Measurements from ENCODE around the gene WNT7B.

WNT7B gene

DNA sequence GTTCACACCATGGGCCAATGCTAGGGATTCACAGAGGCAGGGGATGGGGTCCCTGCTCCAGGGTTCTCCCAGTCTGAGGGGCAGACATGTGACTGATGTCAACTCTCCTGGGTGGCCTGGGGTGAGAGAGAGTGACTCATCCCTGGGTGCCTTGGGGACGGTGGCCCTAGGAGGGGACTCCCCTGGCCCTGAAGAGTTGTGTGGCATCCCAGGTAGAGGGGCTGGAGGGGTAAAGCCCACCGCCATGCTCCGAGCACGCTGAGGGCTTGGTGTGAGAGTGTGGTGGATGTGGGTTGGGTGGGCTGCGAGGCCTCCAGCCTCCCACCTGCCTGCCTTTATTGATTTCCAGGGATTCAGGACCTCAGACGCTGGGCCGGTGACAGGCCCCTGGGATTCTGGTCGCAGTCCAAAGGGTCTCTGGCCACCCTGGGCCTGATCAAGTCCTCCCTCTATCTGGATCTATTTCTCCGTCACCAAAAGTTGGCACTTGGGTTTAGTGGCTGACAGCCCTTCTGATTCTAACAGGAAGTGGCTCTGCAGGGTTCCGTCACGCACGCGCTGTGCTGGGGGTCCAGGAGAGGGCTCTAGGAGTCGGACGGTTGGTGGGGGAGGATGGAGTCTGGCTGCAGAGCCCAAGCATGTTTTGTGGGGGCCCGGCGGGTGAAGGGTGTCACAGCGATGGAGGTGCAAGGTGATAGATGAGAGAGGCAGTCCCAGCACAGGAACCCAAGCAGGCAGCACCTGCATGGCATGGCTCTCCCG, 27.3 kb upstream of the WNT7B start:
- no peak for DNase-seq (ENCODE audit: low read depth, low spot score)
- Histone ChIP-seq H3K27ac (peak overlapping the region; percentile 14; the same call in 1 of the 2 replicates), H3K9me3 (ENCODE audit: low read depth, low read length) (no peaks in the 10 kb centered on the region), H3K36me3 (ENCODE audit: insufficient read depth, low read length) (no peaks in the 10 kb centered on the region), H3K9ac (ENCODE audit: insufficient read length) (peak overlapping the region; percentile 23), H3K4me3 (peak overlapping the region; percentile 39)
- TF ChIP-seq EZH2 (IDR thresholded peaks at IDR 0.05) (no peak), FOXP2 (optimal IDR thresholded peaks at IDR 0.05; ENCODE audit: control extremely low read depth, extremely low read length, insufficient read depth) (no peak), POLR2AphosphoS5 (IDR thresholded peaks at IDR 0.05; ENCODE audit: borderline replicate concordance, low read depth, low read length) (no peak)

DNA sequence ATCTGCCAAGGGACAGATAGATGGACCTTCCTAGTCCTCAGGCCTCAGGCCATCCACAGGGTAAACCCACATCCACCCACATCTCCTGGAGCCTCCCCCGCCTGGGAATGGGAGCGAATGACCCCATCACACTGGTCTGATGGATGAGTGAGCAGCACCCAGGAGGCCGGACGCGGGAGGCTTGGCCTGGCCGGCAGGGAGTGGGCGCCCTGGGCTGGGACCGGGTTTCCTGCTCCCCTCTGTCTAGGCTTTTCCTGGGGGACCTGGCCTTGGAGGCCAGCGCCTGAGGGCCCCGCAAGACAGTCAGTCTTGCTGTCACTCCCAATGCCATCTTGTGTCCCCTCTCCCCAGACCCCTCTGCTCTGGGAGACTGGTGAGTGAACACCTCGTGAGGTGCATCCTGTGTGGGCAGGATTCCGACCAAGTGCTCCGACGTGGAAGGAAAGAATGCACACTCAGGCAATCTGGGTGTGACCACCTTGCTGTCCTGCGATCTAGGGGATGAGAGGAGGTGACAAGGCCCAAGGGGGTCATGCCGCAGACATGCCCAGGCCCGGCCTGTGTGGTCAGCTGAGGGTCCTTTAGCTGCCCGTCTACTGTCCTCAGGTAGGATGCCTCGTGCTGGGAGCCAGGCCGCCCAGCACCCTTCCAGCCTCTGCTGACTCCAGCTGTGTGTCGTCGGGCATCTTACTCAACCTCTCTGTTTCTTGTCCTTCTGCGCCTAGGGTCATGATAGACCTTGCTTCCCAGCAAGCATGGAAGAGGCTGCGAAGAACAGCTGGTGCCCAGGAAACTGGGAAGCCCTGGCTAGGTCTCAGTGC, 26.5 kb upstream of the WNT7B start:
- TF ChIP-seq EZH2 (IDR thresholded peaks at IDR 0.05) (no peak), POLR2AphosphoS5 (IDR thresholded peaks at IDR 0.05; ENCODE audit: borderline replicate concordance, low read depth, low read length) (no peak), FOXP2 (optimal IDR thresholded peaks at IDR 0.05; ENCODE audit: control extremely low read depth, extremely low read length, insufficient read depth) (no peak)
- Histone ChIP-seq H3K4me3 (no peak overlapping the region), H3K27ac (no peak overlapping the region), H3K36me3 (ENCODE audit: insufficient read depth, low read length) (no peaks in the 10 kb centered on the region), H3K9me3 (ENCODE audit: low read depth, low read length) (no peaks in the 10 kb centered on the region), H3K9ac (ENCODE audit: insufficient read length) (no peak overlapping the region)
- DNase-seq (ENCODE audit: low read depth, low spot score) = no peak

DNA sequence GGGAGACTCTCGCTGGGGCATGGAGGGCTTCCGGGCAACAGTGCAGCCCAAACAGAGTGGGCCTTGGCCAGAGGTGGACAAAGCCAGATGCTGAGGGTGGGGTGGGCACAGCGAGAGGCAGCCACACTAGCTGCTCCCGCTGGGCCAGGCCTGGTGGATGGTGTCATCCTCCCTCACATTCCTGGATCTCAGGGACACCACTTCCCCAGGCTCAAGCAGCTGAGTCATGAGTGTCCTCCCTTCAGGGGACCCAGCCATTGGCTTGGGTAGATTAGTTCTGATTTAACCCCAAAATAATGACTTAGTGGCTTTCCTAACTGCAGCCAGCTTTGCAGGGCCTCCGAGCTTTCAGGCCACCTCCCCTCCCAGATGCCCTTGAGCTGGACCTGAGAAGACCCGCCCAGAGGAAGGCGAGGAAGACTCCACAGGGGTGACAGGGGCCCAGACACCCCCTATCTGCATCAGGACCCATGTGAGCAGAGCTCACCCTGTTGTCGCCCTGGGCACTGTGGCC, 25.9 kb upstream of the WNT7B start:
- Histone ChIP-seq H3K9ac (ENCODE audit: insufficient read length) (no peak overlapping the region), H3K36me3 (ENCODE audit: insufficient read depth, low read length) (no peaks in the 10 kb centered on the region), H3K4me3 (no peak overlapping the region), H3K9me3 (ENCODE audit: low read depth, low read length) (no peaks in the 10 kb centered on the region), H3K27ac (no peak overlapping the region)
- TF ChIP-seq POLR2AphosphoS5 (IDR thresholded peaks at IDR 0.05; ENCODE audit: borderline replicate concordance, low read depth, low read length) (no peak), FOXP2 (optimal IDR thresholded peaks at IDR 0.05; ENCODE audit: control extremely low read depth, extremely low read length, insufficient read depth) (no peak), EZH2 (IDR thresholded peaks at IDR 0.05) (no peak)
- DNase-seq (ENCODE audit: low read depth, low spot score) = no peak

DNA sequence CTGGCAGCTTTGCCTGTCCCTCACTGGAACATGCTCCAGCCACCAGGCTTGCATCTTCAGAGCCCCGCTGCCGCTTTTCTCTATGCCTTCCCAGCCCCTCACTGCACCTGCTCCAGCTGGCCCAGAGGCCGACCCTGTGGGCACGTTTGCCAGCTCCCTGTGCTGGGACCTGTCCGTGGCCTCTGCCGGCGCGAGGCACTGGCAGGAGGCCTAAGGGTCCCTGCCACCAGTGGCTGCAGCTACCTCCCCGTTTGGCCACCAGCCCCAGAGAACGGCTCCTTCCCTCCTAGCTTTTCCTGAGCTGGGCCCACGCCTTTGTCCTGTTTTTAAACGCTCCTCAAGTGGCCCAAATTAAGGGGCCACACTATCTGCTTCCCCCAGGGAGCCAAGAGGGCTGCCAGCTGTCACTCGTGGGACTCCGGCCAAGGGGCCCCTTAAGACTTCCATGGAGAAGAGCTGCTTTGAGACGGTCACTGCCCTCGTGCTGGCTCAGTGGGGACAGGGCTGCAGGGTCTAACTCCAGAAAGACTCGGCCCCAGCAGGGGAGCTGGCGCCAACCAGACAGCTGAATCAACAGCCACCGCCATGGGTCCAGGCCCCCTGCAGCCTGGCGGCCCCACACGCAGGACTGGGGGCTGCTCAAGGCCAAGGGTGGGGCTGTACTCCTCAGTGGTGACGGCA, 24.6 kb upstream of the WNT7B start:
- Histone ChIP-seq H3K27ac (no peak overlapping the region), H3K36me3 (ENCODE audit: insufficient read depth, low read length) (no peaks in the 10 kb centered on the region), H3K9ac (ENCODE audit: insufficient read length) (no peak overlapping the region), H3K9me3 (ENCODE audit: low read depth, low read length) (no peaks in the 10 kb centered on the region), H3K4me3 (no peak overlapping the region)
- DNase-seq (ENCODE audit: low read depth, low spot score) = no peak
- TF ChIP-seq EZH2 (IDR thresholded peaks at IDR 0.05) (no peak), POLR2AphosphoS5 (IDR thresholded peaks at IDR 0.05; ENCODE audit: borderline replicate concordance, low read depth, low read length) (no peak), FOXP2 (optimal IDR thresholded peaks at IDR 0.05; ENCODE audit: control extremely low read depth, extremely low read length, insufficient read depth) (no peak)

DNA sequence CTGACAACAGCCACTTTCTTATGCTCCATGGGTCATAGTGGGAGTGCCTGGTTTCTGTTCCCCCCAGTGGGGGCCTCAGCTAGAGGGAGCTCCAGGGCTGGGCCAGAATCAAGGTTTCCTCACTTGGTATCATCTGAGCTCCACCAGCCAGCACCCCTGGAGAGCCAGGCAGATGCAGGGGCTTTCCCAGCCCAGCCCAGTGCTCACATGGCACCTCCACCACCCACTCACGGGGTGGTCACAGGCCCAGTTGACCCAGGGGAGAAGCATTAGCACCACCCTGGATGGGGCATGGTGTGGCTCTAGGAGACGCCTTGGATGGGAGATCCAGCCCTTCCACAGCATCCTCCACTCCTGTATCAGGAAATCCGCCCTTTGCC, 24.1 kb upstream of the WNT7B start:
- DNase-seq (ENCODE audit: low read depth, low spot score) = no peak

DNA sequence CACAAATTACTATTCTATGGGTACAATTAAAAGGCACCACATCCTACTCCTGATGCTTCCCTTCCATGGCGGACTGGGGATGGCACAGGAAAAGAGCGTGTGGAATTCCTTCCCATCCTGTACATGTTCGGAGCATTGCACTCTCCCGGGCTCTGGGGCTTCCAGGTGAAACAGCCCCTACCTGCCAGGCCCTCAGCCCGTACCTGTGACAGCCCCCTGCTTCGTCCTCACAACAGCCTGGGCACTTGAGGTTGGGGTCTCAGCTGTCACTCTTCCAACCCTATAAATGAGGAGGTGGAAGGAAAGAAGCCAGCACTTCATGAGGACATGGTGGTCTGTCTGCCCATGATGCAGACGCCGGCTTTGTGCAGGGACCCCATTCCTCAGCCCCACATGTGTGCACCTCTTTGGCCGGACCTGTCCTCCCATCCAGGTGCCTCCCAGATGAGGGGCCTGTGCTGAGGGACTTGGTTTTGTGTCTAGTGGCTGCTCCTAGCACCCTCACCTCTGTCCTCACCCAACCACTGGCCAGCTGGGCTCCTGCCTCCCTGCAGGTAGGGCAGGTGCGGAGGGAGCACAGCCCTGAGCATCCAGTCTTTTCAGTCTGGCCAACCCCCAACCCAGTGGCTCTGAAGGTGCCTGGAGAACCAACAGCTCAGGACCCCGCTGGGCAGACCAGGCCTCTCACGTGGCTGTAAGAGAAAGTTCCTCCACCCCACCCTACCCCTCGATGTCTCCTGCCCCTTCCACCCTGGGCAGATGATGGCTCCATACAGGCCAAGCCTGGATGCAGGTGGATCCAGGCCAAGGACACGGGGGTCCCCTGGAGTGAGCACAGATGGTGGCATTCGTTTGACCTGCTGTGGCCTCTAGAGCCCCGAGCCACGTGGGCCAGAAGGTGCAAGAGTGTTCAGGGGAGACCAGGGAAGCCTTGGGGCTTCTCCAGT, 23.4 kb upstream of the WNT7B start:
- no peaks in the 10 kb centered on the region for H3K36me3 ChIP-seq (ENCODE audit: insufficient read depth, low read length)
- H3K27ac ChIP-seq = no peak overlapping the region
- no peak overlapping the region for H3K4me3 ChIP-seq
- no peaks in the 10 kb centered on the region for H3K9me3 ChIP-seq (ENCODE audit: low read depth, low read length)
- no peak for TF ChIP-seq EZH2 (IDR thresholded peaks at IDR 0.05)
- no peak for TF ChIP-seq POLR2AphosphoS5 (IDR thresholded peaks at IDR 0.05; ENCODE audit: borderline replicate concordance, low read depth, low read length)
- no peak for TF ChIP-seq FOXP2 (optimal IDR thresholded peaks at IDR 0.05; ENCODE audit: control extremely low read depth, extremely low read length, insufficient read depth)
- no peak overlapping the region for H3K9ac ChIP-seq (ENCODE audit: insufficient read length)
- no peak for DNase-seq (ENCODE audit: low read depth, low spot score)

More for the DNA sequence above, 24.1 kb upstream of the WNT7B start:
- H3K9me3 ChIP-seq (ENCODE audit: low read depth, low read length) = no peaks in the 10 kb centered on the region
- no peak for TF ChIP-seq EZH2 (IDR thresholded peaks at IDR 0.05)
- no peak for TF ChIP-seq POLR2AphosphoS5 (IDR thresholded peaks at IDR 0.05; ENCODE audit: borderline replicate concordance, low read depth, low read length)
- TF ChIP-seq FOXP2 (optimal IDR thresholded peaks at IDR 0.05; ENCODE audit: control extremely low read depth, extremely low read length, insufficient read depth) = no peak
- H3K27ac ChIP-seq = no peak overlapping the region
- no peak overlapping the region for H3K4me3 ChIP-seq
- H3K9ac ChIP-seq (ENCODE audit: insufficient read length) = no peak overlapping the region
- H3K36me3 ChIP-seq (ENCODE audit: insufficient read depth, low read length) = no peaks in the 10 kb centered on the region

DNA sequence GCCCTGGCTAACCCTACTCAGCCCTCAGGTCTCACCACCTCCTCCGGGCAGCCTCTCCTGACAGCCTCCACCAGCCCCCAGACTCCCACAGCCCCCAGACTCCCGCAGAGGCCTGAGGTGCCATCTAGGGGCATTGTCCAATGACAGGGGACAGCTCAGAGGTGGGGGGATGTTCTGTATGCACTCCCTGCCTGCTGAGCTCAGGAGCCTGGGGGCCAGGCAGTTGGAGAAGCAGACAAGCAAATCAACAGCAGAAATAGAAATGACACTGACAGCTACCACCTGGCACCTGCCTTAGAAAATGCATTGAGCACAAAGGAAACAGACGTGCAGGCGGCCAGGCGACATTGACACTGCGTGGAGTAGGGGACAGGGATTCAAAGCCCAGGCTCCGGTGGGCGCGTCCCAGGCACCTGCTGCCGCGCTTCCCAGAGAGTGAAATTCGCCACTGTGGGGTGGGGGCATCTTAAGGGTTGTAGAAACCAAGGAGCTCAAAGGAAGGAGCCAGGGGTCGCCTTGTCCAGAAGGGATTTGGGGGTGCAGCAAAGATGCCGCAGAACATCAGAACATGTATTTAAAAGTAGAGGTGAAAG, 22.5 kb upstream of the WNT7B start:
- no peak for DNase-seq (ENCODE audit: low read depth, low spot score)
- Histone ChIP-seq H3K4me3 (no peak overlapping the region), H3K9me3 (ENCODE audit: low read depth, low read length) (no peaks in the 10 kb centered on the region), H3K9ac (ENCODE audit: insufficient read length) (no peak overlapping the region), H3K27ac (no peak overlapping the region), H3K36me3 (ENCODE audit: insufficient read depth, low read length) (no peaks in the 10 kb centered on the region)
- no peak for TF ChIP-seq EZH2 (IDR thresholded peaks at IDR 0.05)
- TF ChIP-seq FOXP2 (optimal IDR thresholded peaks at IDR 0.05; ENCODE audit: control extremely low read depth, extremely low read length, insufficient read depth) = no peak
- TF ChIP-seq POLR2AphosphoS5 (IDR thresholded peaks at IDR 0.05; ENCODE audit: borderline replicate concordance, low read depth, low read length) = no peak
